ENCODE results near the gene KCMF1. TPM values are rescaled to one million over a fixed set of nuclear protein-coding genes. Genes with fewer than 3 reads are reported as not detected.

Gene KCMF1
- total and polyA plus RNA-seq, 7 donors: 35.7 to 73.1 (median 44.6) TPM

DNA sequence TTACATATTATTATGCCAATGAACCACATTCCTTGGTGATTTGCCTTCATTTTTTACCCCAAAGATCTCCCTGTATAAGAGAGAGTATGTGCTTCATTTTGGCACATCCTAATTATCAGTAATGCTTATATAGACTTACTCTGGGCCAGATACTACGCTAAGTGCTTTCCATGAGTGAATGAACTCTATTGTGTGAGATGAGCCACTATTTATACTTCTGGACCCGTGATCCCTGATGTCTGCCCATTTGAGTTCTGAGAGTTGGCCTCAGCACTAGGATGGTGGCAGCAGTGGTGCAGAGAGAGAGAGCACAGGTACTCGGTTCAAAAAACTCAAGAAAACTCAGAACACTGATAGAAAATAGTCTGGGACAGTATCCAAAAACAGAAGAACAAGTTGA lies 17.4 kb upstream of the KCMF1 start:
- no peaks in the 10 kb centered on the region for H3K27me3 ChIP-seq
- peaks cover 0 to 15% (median 10%) of the 10 kb centered on the region in 4 donors for H3K4me1 ChIP-seq
- H3K9me3 ChIP-seq: no peaks in the 10 kb centered on the region
- WGBS, 2 donors: 88 to 92% methylated on average over 3 of the region's 3 CpGs
- no peak overlapping the region for H3K4me3 ChIP-seq
- TF ChIP-seq, protein P1, sequence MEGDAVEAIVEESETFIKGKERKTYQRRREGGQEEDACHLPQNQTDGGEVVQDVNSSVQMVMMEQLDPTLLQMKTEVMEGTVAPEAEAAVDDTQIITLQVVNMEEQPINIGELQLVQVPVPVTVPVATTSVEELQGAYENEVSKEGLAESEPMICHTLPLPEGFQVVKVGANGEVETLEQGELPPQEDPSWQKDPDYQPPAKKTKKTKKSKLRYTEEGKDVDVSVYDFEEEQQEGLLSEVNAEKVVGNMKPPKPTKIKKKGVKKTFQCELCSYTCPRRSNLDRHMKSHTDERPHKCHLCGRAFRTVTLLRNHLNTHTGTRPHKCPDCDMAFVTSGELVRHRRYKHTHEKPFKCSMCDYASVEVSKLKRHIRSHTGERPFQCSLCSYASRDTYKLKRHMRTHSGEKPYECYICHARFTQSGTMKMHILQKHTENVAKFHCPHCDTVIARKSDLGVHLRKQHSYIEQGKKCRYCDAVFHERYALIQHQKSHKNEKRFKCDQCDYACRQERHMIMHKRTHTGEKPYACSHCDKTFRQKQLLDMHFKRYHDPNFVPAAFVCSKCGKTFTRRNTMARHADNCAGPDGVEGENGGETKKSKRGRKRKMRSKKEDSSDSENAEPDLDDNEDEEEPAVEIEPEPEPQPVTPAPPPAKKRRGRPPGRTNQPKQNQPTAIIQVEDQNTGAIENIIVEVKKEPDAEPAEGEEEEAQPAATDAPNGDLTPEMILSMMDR (IDR thresholded peaks at IDR 0.05): no peak
- TF ChIP-seq EP300 (IDR thresholded peaks at IDR 0.05) (no peak), POLR2A (IDR thresholded peaks at IDR 0.05) (no peak), POLR2AphosphoS5 (IDR thresholded peaks at IDR 0.05) (no peak)
- H3K36me3 ChIP-seq: no peaks in the 10 kb centered on the region
- no peak overlapping the region for H3K27ac ChIP-seq
- intact Hi-C loops (cut with DNase I): no loop called here
- no peak for DNase-seq

DNA sequence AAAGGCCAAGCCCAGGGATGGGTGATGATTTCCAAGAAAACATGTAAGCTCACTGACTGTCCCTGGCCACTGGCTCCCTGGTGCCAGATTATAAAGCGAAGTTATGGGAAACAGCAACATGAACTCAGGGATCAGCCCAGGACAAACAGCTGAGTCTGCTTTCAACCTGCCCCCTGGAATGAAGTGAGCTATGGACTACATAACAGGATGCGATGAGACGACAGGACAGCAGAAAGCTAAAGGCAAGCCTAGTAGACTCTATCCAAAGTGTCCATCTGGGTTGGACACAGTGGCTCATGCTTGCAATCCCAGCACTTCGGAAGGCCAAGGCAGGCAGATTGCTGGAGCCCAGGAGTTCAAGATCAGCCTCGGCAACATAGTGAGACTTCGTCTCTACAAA lies 16.6 kb upstream of the KCMF1 start:
- Histone ChIP-seq H3K27me3 (no peaks in the 10 kb centered on the region), H3K4me3 (no peak overlapping the region), H3K4me1 (peaks cover 0 to 23% (median 13%) of the 10 kb centered on the region in 4 donors), H3K9me3 (no peaks in the 10 kb centered on the region), H3K36me3 (no peaks in the 10 kb centered on the region), H3K27ac (no peak overlapping the region)
- no peak for TF ChIP-seq EP300 (IDR thresholded peaks at IDR 0.05)
- TF ChIP-seq POLR2AphosphoS5 (IDR thresholded peaks at IDR 0.05): no peak
- TF ChIP-seq, protein P1 (IDR thresholded peaks at IDR 0.05): no peak
- TF ChIP-seq POLR2A (IDR thresholded peaks at IDR 0.05): no peak
- DNase-seq: no peak
- WGBS, 2 donors: 96% methylated on average over 6 of the region's 6 CpGs
- intact Hi-C loops (cut with DNase I): no loop called here

DNA sequence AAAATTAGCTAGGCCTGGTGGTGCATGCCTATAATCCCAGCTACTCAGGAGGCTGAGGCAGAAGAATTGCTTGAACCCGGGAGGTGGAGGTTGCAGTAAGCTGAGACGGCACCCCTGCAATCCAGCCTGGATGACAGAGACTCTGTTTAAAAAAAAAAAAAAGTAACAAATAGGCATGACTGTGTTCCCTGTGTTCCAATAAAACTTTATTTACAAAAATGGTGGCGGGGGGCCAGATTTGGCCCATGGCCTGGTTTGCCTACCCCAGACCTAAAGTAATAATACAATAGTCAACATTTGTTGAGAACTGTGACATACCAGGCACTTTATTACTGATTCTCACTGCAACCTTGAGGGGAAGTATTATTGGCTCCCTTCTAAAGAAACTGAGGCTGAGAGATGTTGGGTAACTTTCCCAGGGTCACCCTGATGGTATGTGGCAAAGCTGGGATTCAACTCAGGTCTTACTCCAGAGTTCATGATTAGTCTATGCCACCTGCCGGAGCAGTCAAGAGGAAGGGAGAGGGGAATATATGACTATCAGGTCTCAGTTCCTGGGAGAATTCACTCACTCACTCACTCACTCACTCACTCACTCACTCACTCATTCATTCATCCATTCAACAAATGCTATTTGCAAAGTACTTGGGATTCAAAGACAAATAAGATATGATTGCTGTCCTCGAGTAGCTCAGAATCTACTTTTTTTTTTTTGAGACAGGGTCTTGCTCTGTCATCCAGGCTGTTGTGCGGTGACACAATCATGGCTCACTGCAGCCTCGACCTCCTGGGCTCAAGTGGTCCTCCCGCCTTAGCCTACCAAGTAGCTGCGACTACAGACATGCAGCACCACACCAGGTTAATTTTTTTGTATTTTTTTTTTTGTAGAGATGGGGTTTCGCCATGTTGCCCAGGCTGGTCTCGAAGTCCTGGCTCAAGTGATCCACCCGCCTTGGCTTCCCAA lies 14.3 kb upstream of the KCMF1 start:
- no peak for DNase-seq
- Histone ChIP-seq H3K27me3 (no peaks in the 10 kb centered on the region), H3K36me3 (no peaks in the 10 kb centered on the region), H3K27ac (no peak overlapping the region), H3K4me1 (peaks cover 0 to 30% (median 15%) of the 10 kb centered on the region in 4 donors), H3K9me3 (no peaks in the 10 kb centered on the region), H3K4me3 (no peak overlapping the region)
- intact Hi-C loops (cut with DNase I): no loop called here
- TF ChIP-seq, protein P1 (IDR thresholded peaks at IDR 0.05): no peak
- TF ChIP-seq POLR2A (IDR thresholded peaks at IDR 0.05): no peak
- TF ChIP-seq EP300 (IDR thresholded peaks at IDR 0.05): no peak
- TF ChIP-seq POLR2AphosphoS5 (IDR thresholded peaks at IDR 0.05): no peak
- 94 to 96% methylated on average over 12 of the region's 12 CpGs for WGBS, 2 donors

DNA sequence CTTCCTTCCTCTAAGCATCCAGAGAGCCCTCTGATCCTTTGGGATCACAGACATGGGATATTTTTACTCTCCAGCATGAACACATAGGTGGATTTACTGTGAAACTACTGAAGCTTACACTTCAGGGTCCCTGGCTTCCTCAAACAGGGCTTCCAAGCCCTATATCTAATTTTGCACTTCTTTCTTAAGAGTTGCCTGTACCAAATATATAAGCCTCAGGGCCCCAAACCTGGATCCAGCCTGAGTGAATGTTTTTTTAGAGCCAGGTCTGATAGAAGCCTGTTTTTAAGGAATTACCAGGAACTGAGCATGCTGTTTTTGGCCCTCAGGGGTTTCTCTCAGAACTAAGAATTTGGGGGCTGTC lies 13.2 kb upstream of the KCMF1 start:
- TF ChIP-seq POLR2AphosphoS5 (IDR thresholded peaks at IDR 0.05) (no peak), POLR2A (IDR thresholded peaks at IDR 0.05) (no peak), EP300 (IDR thresholded peaks at IDR 0.05) (no peak)
- TF ChIP-seq, protein P1 (IDR thresholded peaks at IDR 0.05): no peak
- H3K9me3 ChIP-seq: no peaks in the 10 kb centered on the region
- no peaks in the 10 kb centered on the region for H3K27me3 ChIP-seq
- no peak overlapping the region for H3K4me3 ChIP-seq
- intact Hi-C loops (cut with DNase I): no loop called here
- no peaks in the 10 kb centered on the region for H3K36me3 ChIP-seq
- H3K4me1 ChIP-seq: peaks cover 0 to 30% (median 15%) of the 10 kb centered on the region in 4 donors
- no peak for DNase-seq
- H3K27ac ChIP-seq: peak overlapping the region in 3 of 4 donors; percentile 24 to 67 (median 58)

All from sigmoid colon (tissue), 7 donors.